GM12878 (cell line): ENCODE data around the gene PFKFB3. TPM values are rescaled to one million over a fixed set of nuclear protein-coding genes. Genes with fewer than 3 reads are reported as not detected.

Experiments
- ATAC-seq: fragments of 200-7000 bp; cut with Tn5 transposase; 3 replicates; pipeline ENCODE4 v1.9.1; 2020; ENCODE audit warnings: mild to moderate bottlenecking, moderate library complexity
- BruUV-seq: library from RNA; stranded (reverse); fragments of 400-500 nt; replicated peaks from 2 replicates; lab custom pipeline; 2021; lab: Mats Ljungman, UMichigan
- CTCF ChIA-PET: fragments of 300-600 bp; sonication (Branson Sonifier 250); formaldehyde crosslinking; extraction: SDS; loops from one replicate; lab custom pipeline; 2021; ENCODE audit warnings: inconsistent platforms; lab: Yijun Ruan, JAX
- POLR2A ChIA-PET: fragments of 350-600 bp; formaldehyde crosslinking; extraction: SDS; loops from one replicate; lab custom pipeline; 2021; ENCODE audit warnings: inconsistent platforms; lab: Charles Lee
- RAD21 ChIA-PET: fragments of 300-600 bp; sonication (Branson Sonifier 250); formaldehyde crosslinking; loops from one replicate; lab custom pipeline; 2023; ENCODE audit warnings: antibody characterized with exemption; ENCODE audit not compliant: unreplicated experiment; lab: Charles Lee
- SMC1A ChIA-PET: fragments of 300-600 bp; sonication (Branson Sonifier 250); formaldehyde crosslinking; loops from one replicate; lab custom pipeline; 2023; ENCODE audit not compliant: unreplicated experiment, uncharacterized antibody; lab: Charles Lee
- DNase-seq: peaks from one replicate; pipeline ENCODE4 v3.0.0-alpha.2; 2011; ENCODE audit warnings: low read depth, low spot score
- FAIRE-seq: peaks from 3 replicates; lab custom pipeline; 2011; peaks lifted over from hg19 to GRCh38; lab: Jason Lieb, UNC
- H2AFZ ChIP-seq: 2 replicates; pipeline ENCODE4 v1.6.0; 2011; ENCODE audit warnings: low read depth, low read length, control low read depth; ENCODE audit not compliant: control insufficient read depth
- H3K27ac ChIP-seq: 2 replicates; pipeline ENCODE4 v1.5.1; 2011; ENCODE audit warnings: control low read depth; ENCODE audit not compliant: control insufficient read depth, insufficient read depth
- H3K27me3 ChIP-seq, 2 experiments: replicated peaks in 1 of 2; 2 replicates each; pipeline versions ENCODE4 v1.6.0 to v1.6.1; 2011; ENCODE audit warnings: low read length in 1 of 2; ENCODE audit not compliant: control insufficient read depth in 2 of 2, insufficient read depth in 2 of 2
- H3K36me3 ChIP-seq, 2 experiments: 2 replicates each; pipeline ENCODE4 v1.5.1; 2011; ENCODE audit warnings: low read length in 1 of 2; ENCODE audit not compliant: control insufficient read depth in 2 of 2, insufficient read depth in 2 of 2
- H3K4me1 ChIP-seq: 2 replicates; pipeline ENCODE4 v1.6.1; 2011; ENCODE audit warnings: mild to moderate bottlenecking, low read length, moderate library complexity, mixed read lengths; ENCODE audit not compliant: control insufficient read depth, insufficient read depth
- H3K4me2 ChIP-seq: 2 replicates; pipeline ENCODE4 v1.6.0; 2011; ENCODE audit warnings: control low read depth; ENCODE audit not compliant: control insufficient read depth, insufficient read depth
- H3K4me3 ChIP-seq: fragments of 200-600 bp; sonication (generic); 2 replicates; pipeline ENCODE4 v1.5.1; 2016
- H3K79me2 ChIP-seq: 2 replicates; pipeline ENCODE4 v1.6.0; 2011; ENCODE audit warnings: low read length; ENCODE audit not compliant: control insufficient read depth, insufficient read depth
- H3K9ac ChIP-seq: 2 replicates; pipeline ENCODE4 v1.8.0; 2011; ENCODE audit warnings: low read length, control low read depth, mixed read lengths; ENCODE audit not compliant: control insufficient read depth, insufficient read depth
- H3K9me3 ChIP-seq: replicated peaks from 3 replicates; pipeline ENCODE4 v1.5.1; 2011; ENCODE audit warnings: mild to moderate bottlenecking, low read length; ENCODE audit not compliant: control insufficient read depth, insufficient read depth
- H4K20me1 ChIP-seq: 2 replicates; pipeline ENCODE4 v1.6.0; 2011; ENCODE audit not compliant: control insufficient read depth, insufficient read depth
- ATF3 ChIP-seq: IDR thresholded peaks from 2 replicates; pipeline ENCODE4 v1.6.1; 2011; ENCODE audit warnings: low read depth, mild to moderate bottlenecking, low read length, moderate library complexity, borderline replicate concordance; ENCODE audit errors: extremely low read depth
- CBX3 ChIP-seq: fragments of 200-600 bp; sonication (generic); IDR thresholded peaks from 2 replicates; pipeline ENCODE4 v1.6.1; 2016; ENCODE audit warnings: low read depth, borderline replicate concordance
- CREM ChIP-seq: IDR thresholded peaks from 2 replicates; pipeline ENCODE4 v1.6.1; 2014; ENCODE audit warnings: antibody characterized with exemption, low read depth
- MEF2A ChIP-seq: IDR thresholded peaks from 2 replicates; pipeline ENCODE4 v1.6.1; 2011; ENCODE audit warnings: low read depth, mild to moderate bottlenecking, low read length, moderate library complexity; ENCODE audit not compliant: insufficient read depth
- POLR2A ChIP-seq: IDR thresholded peaks from 2 replicates; pipeline ENCODE4 v1.6.1; 2011; ENCODE audit warnings: low read depth, mild to moderate bottlenecking, low read length
- RB1 ChIP-seq: fragments of 450-650 bp; formaldehyde crosslinking; IDR thresholded peaks from 2 replicates; pipeline ENCODE4 v1.6.1; 2017; ENCODE audit warnings: mild to moderate bottlenecking, borderline replicate concordance
- RELB ChIP-seq: fragments of 450-650 bp; IDR thresholded peaks from 2 replicates; pipeline ENCODE4 v1.6.1; 2017; ENCODE audit warnings: low read depth, mild to moderate bottlenecking, moderate library complexity
- SREBF1 ChIP-seq: IDR thresholded peaks from 2 replicates; pipeline ENCODE4 v1.6.1; 2012; ENCODE audit warnings: mild to moderate bottlenecking, low read length
- SREBF2 ChIP-seq: IDR thresholded peaks from 2 replicates; pipeline ENCODE4 v1.6.1; 2012; ENCODE audit warnings: mild to moderate bottlenecking, low read length
- STAT3 ChIP-seq: IDR thresholded peaks from 2 replicates; pipeline ENCODE4 v1.6.1; 2011; ENCODE audit warnings: low read depth, low read length, improper control_type of control experiment
- YY1 ChIP-seq: IDR thresholded peaks from 2 replicates; pipeline ENCODE4 v1.6.1; 2011; ENCODE audit warnings: low read depth, mild to moderate bottlenecking, low read length
- ZZZ3 ChIP-seq: IDR thresholded peaks from 2 replicates; pipeline ENCODE4 v1.6.1; 2011; ENCODE audit warnings: low read depth; ENCODE audit not compliant: control insufficient read depth, insufficient read length
- WGBS: methylation state at CpG from one replicate; pipeline ENCODE4 v1.1.6; 2016; ENCODE audit warnings: low lambda C conversion rate; ENCODE audit not compliant: insufficient replicate concordance, insufficient coverage; ENCODE audit errors: missing lambda C conversion rate; 5-methylcytosine and 5-hydroxymethylcytosine counted together
- in situ Hi-C: fragments of 300-500 bp; cut with MboI; formaldehyde crosslinking; loops from 9 replicates; pipeline ENCODE4 v1.14.3; 2018; ENCODE audit warnings: mixed read lengths
- intact Hi-C: fragments of 100-400 bp; cut with micrococcal nuclease; formaldehyde crosslinking; loops from one replicate; pipeline ENCODE4 v1.14.2; 2022; ENCODE audit not compliant: unreplicated experiment
- polyA plus RNA-seq, 11 experiments: library from polyadenylated mRNA; depleted of rRNA in 4 of 11; unstranded in 6 of 11; stranded (reverse) in 5 of 11; fragments of >200 nt; fragmentation: Nextera tagmentation in 4 of 11; fragmentation: Illumina TruSeq in 1 of 11; extraction: Ambion mirVana in 4 of 11; extraction: Trizol in 1 of 11; gene quantifications; 1 replicate in 1 of 11; 2 replicates in 10 of 11; pipeline versions ENCODE4 v1.2.1 to v1.2.3, GENCODE V29; 2011 to 2016; ENCODE audit warnings: inconsistent platforms in 2 of 11, missing spikeins in 2 of 11, low read depth in 1 of 11
- total RNA-seq, 4 experiments: library from RNA; depleted of rRNA in 3 of 4; stranded (reverse); fragments of >200 nt in 3 of 4; fragmentation: Illumina TruSeq in 1 of 4; extraction: Trizol in 1 of 4; gene quantifications; 2 replicates each; pipeline versions ENCODE4 v1.2.1 to v1.2.3, GENCODE V29; 2013 to 2021
- TF ChIP-seq, protein P1 (sequence below): fragments of 450-650 bp; IDR thresholded peaks from 2 replicates; pipeline ENCODE4 v1.6.1; 2018; ENCODE audit warnings: borderline replicate concordance, mild to moderate bottlenecking; ENCODE audit not compliant: partially characterized antibody
- TF ChIP-seq, protein P2 (sequence below): fragments of 450-650 bp; IDR thresholded peaks from 2 replicates; pipeline ENCODE4 v1.6.1; 2017; ENCODE audit warnings: mild to moderate bottlenecking, low read depth, inconsistent platforms; ENCODE audit not compliant: poor library complexity, severe bottlenecking
- TF ChIP-seq, protein P3 (sequence below), 3 experiments: IDR thresholded peaks in 2 of 3; conservative IDR thresholded peaks in 1 of 3; 2 replicates each; pipeline ENCODE4 v1.5.1; 2011; ENCODE audit warnings: low read depth in 3 of 3, low read length in 3 of 3, mild to moderate bottlenecking in 3 of 3, control low read depth in 2 of 3, moderate library complexity in 2 of 3, inconsistent platforms in 1 of 3, mixed read lengths in 1 of 3; ENCODE audit not compliant: control insufficient read depth in 2 of 3, insufficient read depth in 1 of 3; ENCODE audit errors: extremely low read depth in 1 of 3

PFKFB3 gene
- total and polyA plus RNA-seq, 10 of the 15 experiments (the other 5 are each of a cell fraction or from before 2014, with no cell fraction given): 1.6 to 46.7 (median 13.7) TPM

- no peaks in the 10 kb centered on the region for H3K79me2 ChIP-seq
- DNase-seq (no peak), ATAC-seq (no peak), FAIRE-seq (no peak)
- no peak overlapping the region for H3K4me2 ChIP-seq
- intact Hi-C loops: loop anchor here (10.0 kb wide), 1 partner anchor 1196 kb away; no protein-coding TSS in a partner anchor
- no peaks in the 10 kb centered on the region for H3K36me3 ChIP-seq
- peaks cover 5% of the 10 kb centered on the region; the same call in 2 of the 3 replicates for H3K9me3 ChIP-seq
- peaks cover 13% of the 10 kb centered on the region for H3K4me1 ChIP-seq
- RAD21 ChIA-PET: no interaction called here
- no peak overlapping the region for H3K4me3 ChIP-seq
- no peak overlapping the region for H2AFZ ChIP-seq
- WGBS: 35% methylated on average over 9 of the region's 9 CpGs
- BruUV-seq: no TSS peak
- no peaks in the 10 kb centered on the region for H4K20me1 ChIP-seq
- SMC1A ChIA-PET: interaction anchor here (0.6 to 1.2 kb wide), 3 partner anchors 13 to 17 kb away, joined by 4 read pairs; no protein-coding TSS in a partner anchor
- CTCF ChIA-PET: interaction anchor here (0.6 to 1.2 kb wide), 3 partner anchors 55 to 153 kb away, joined by 3 read pairs; partner anchors contain the start of gene PFKFB3
- POLR2A ChIA-PET: no interaction called here
- no peak overlapping the region for H3K27ac ChIP-seq
- no peak overlapping the region for H3K9ac ChIP-seq
- peaks cover 0 to 4% of the 10 kb centered on the region in 2 experiments; a peak in 1 of 4 replicates for H3K27me3 ChIP-seq
- in situ Hi-C loops: no loop called here
- TF ChIP-seq RELB: no peak
- no peak for TF ChIP-seq STAT3
- TF ChIP-seq, protein P1, sequence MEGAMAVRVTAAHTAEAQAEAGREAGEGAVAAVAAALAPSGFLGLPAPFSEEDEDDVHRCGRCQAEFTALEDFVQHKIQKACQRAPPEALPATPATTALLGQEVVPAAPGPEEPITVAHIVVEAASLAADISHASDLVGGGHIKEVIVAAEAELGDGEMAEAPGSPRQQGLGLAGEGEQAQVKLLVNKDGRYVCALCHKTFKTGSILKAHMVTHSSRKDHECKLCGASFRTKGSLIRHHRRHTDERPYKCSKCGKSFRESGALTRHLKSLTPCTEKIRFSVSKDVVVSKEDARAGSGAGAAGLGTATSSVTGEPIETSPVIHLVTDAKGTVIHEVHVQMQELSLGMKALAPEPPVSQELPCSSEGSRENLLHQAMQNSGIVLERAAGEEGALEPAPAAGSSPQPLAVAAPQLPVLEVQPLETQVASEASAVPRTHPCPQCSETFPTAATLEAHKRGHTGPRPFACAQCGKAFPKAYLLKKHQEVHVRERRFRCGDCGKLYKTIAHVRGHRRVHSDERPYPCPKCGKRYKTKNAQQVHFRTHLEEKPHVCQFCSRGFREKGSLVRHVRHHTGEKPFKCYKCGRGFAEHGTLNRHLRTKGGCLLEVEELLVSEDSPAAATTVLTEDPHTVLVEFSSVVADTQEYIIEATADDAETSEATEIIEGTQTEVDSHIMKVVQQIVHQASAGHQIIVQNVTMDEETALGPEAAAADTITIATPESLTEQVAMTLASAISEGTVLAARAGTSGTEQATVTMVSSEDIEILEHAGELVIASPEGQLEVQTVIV: no peak
- TF ChIP-seq, protein P2, sequence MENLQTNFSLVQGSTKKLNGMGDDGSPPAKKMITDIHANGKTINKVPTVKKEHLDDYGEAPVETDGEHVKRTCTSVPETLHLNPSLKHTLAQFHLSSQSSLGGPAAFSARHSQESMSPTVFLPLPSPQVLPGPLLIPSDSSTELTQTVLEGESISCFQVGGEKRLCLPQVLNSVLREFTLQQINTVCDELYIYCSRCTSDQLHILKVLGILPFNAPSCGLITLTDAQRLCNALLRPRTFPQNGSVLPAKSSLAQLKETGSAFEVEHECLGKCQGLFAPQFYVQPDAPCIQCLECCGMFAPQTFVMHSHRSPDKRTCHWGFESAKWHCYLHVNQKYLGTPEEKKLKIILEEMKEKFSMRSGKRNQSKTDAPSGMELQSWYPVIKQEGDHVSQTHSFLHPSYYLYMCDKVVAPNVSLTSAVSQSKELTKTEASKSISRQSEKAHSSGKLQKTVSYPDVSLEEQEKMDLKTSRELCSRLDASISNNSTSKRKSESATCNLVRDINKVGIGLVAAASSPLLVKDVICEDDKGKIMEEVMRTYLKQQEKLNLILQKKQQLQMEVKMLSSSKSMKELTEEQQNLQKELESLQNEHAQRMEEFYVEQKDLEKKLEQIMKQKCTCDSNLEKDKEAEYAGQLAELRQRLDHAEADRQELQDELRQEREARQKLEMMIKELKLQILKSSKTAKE: no peak
- no peak for TF ChIP-seq ATF3
- no peak for TF ChIP-seq SREBF2
- no peak for TF ChIP-seq MEF2A
- TF ChIP-seq, protein P3, sequence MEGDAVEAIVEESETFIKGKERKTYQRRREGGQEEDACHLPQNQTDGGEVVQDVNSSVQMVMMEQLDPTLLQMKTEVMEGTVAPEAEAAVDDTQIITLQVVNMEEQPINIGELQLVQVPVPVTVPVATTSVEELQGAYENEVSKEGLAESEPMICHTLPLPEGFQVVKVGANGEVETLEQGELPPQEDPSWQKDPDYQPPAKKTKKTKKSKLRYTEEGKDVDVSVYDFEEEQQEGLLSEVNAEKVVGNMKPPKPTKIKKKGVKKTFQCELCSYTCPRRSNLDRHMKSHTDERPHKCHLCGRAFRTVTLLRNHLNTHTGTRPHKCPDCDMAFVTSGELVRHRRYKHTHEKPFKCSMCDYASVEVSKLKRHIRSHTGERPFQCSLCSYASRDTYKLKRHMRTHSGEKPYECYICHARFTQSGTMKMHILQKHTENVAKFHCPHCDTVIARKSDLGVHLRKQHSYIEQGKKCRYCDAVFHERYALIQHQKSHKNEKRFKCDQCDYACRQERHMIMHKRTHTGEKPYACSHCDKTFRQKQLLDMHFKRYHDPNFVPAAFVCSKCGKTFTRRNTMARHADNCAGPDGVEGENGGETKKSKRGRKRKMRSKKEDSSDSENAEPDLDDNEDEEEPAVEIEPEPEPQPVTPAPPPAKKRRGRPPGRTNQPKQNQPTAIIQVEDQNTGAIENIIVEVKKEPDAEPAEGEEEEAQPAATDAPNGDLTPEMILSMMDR (IDR thresholded peaks at IDR 0.05 in 2 of 3, conservative IDR thresholded peaks at IDR 0.05 in 1 of 3; ENCODE audit: control insufficient read depth in 2 of 3, extremely low read depth in 1 of 3, insufficient read depth in 1 of 3, low read depth in 3 of 3, low read length in 3 of 3): no peak
- no peak for TF ChIP-seq ZZZ3
- no peak for TF ChIP-seq CBX3
- TF ChIP-seq POLR2A: no peak
- TF ChIP-seq YY1: no peak
- TF ChIP-seq CREM: no peak
- TF ChIP-seq RB1: no peak
- TF ChIP-seq SREBF1: no peak
Observed at GRCh38 chr10:6278519-6279120, 75.9 kb downstream of the PFKFB3 start.
